Endothelial cell of umbilical vein (primary cell): ENCODE data around the gene VCL. TPM values are rescaled to one million over a fixed set of nuclear protein-coding genes. Genes with fewer than 3 reads are reported as not detected.

Source experiments
- BruUV-seq: library from RNA; stranded (reverse); fragments of 400-500 nt; replicated peaks from 2 replicates; lab custom pipeline; 2021; lab: Mats Ljungman, UMichigan
- CTCF ChIA-PET: fragments of 300-600, 350-600 bp; sonication (Branson Sonifier 250); formaldehyde crosslinking; loops from one replicate; lab custom pipeline; 2021; ENCODE audit warnings: antibody characterized with exemption, inconsistent platforms; lab: Charles Lee
- POLR2A ChIA-PET: fragments of 300-600, 350-600 bp; sonication (Branson Sonifier 250); formaldehyde crosslinking; loops from one replicate; lab custom pipeline; 2021; ENCODE audit warnings: antibody characterized with exemption, inconsistent platforms; lab: Charles Lee
- DNase-seq: peaks from one replicate; pipeline ENCODE4 v3.0.0-alpha.2; 2011; ENCODE audit warnings: low read depth, low spot score
- FAIRE-seq: peaks from 2 replicates; lab custom pipeline; 2011; peaks lifted over from hg19 to GRCh38; lab: Jason Lieb, UNC
- H2AFZ ChIP-seq: 2 replicates; pipeline ENCODE4 v1.6.0; 2012; ENCODE audit warnings: low read depth, low read length, control low read depth, inconsistent platforms
- H3K27ac ChIP-seq: 2 replicates; pipeline ENCODE4 v1.5.1; 2011; ENCODE audit warnings: low read depth, mild to moderate bottlenecking, control low read depth, low read length, moderate library complexity; ENCODE audit not compliant: insufficient read depth
- H3K27me3 ChIP-seq, 2 experiments: 2 replicates each; pipeline versions ENCODE4 v1.6.0 to v1.6.1; 2011; ENCODE audit warnings: low read length in 2 of 2, mixed read lengths in 1 of 2; ENCODE audit not compliant: control insufficient read depth in 2 of 2, insufficient read depth in 2 of 2
- H3K36me3 ChIP-seq, 2 experiments: 2 replicates in 1 of 2; 3 replicates in 1 of 2; pipeline ENCODE4 v1.5.1; 2011; ENCODE audit warnings: low read length in 2 of 2, mild to moderate bottlenecking in 1 of 2, moderate library complexity in 1 of 2; ENCODE audit not compliant: control insufficient read depth in 2 of 2, insufficient read depth in 2 of 2; ENCODE audit errors: extremely low read depth in 1 of 2
- H3K4me1 ChIP-seq: 3 replicates; pipeline ENCODE4 v1.5.1; 2011; ENCODE audit warnings: mild to moderate bottlenecking, low read length; ENCODE audit not compliant: control insufficient read depth, insufficient read depth; ENCODE audit errors: extremely low read depth
- H3K4me2 ChIP-seq: 2 replicates; pipeline ENCODE4 v1.6.1; 2011; ENCODE audit warnings: low read length, control low read depth, mixed read lengths; ENCODE audit not compliant: insufficient read depth
- H3K4me3 ChIP-seq, 3 experiments: fragments of 200-600 bp in 1 of 3; sonication (generic), shearing (Covaris generic) in 1 of 3; replicated peaks in 1 of 3; 2 replicates each; pipeline ENCODE4 v1.5.1; 2011 to 2016; ENCODE audit warnings: control low read depth in 3 of 3, low read length in 3 of 3, mild to moderate bottlenecking in 2 of 3, inconsistent platforms in 1 of 3, low read depth in 1 of 3, moderate library complexity in 1 of 3; ENCODE audit not compliant: insufficient read depth in 1 of 3
- H3K79me2 ChIP-seq: 2 replicates; pipeline ENCODE4 v1.6.0; 2012; ENCODE audit warnings: low read length, inconsistent platforms; ENCODE audit not compliant: control insufficient read depth, insufficient read depth
- H3K9ac ChIP-seq: replicated peaks from 2 replicates; pipeline ENCODE3; 2011; ENCODE audit warnings: low read length, control low read depth; ENCODE audit not compliant: insufficient read depth; ENCODE audit errors: extremely low read depth
- H3K9me1 ChIP-seq: replicated peaks from 3 replicates; pipeline ENCODE4 v1.6.0; 2011; ENCODE audit warnings: mild to moderate bottlenecking, low read length; ENCODE audit not compliant: control insufficient read depth, insufficient read depth; ENCODE audit errors: extremely low read depth
- H3K9me3 ChIP-seq: replicated peaks from 2 replicates; pipeline ENCODE4 v1.5.1; 2012; ENCODE audit warnings: low read length, inconsistent platforms; ENCODE audit not compliant: control insufficient read depth, insufficient read depth
- H4K20me1 ChIP-seq: replicated peaks from 2 replicates; pipeline ENCODE3; 2011; ENCODE audit warnings: mild to moderate bottlenecking, low read length; ENCODE audit not compliant: control insufficient read depth, insufficient read depth; ENCODE audit errors: extremely low read depth
- CTCF ChIP-seq, 2 donors: IDR thresholded peaks; 1 replicate in 1 of 2; 2 replicates in 1 of 2; pipeline ENCODE4 v1.5.1; 2011; ENCODE audit warnings: low read length in 2 of 2, mild to moderate bottlenecking in 2 of 2, moderate library complexity in 2 of 2, control low read depth in 1 of 2, inconsistent platforms in 1 of 2, low read depth in 1 of 2; ENCODE audit not compliant: insufficient read depth in 1 of 2; ENCODE audit errors: extremely low read depth in 1 of 2
- EZH2 ChIP-seq: IDR thresholded peaks from 2 replicates; pipeline ENCODE4 v1.6.1; 2012; ENCODE audit warnings: borderline replicate concordance, low read depth, mild to moderate bottlenecking, moderate library complexity, low read length, inconsistent platforms; ENCODE audit not compliant: severe bottlenecking
- FOS ChIP-seq: IDR thresholded peaks from 2 replicates; pipeline ENCODE4 v1.6.1; 2011; ENCODE audit warnings: mild to moderate bottlenecking, low read length, moderate library complexity, borderline replicate concordance; ENCODE audit not compliant: insufficient read depth
- GATA2 ChIP-seq: IDR thresholded peaks from 2 replicates; pipeline ENCODE4 v1.7.0; 2011; ENCODE audit warnings: low read depth, mild to moderate bottlenecking, moderate library complexity, mixed read lengths, low read length; ENCODE audit not compliant: insufficient read length, insufficient read depth
- JUN ChIP-seq: IDR thresholded peaks from 2 replicates; pipeline ENCODE4 v1.6.1; 2011; ENCODE audit warnings: borderline replicate concordance, low read depth; ENCODE audit not compliant: insufficient read length, insufficient read depth
- MAX ChIP-seq: IDR thresholded peaks from 2 replicates; pipeline ENCODE4 v1.6.1; 2011; ENCODE audit not compliant: insufficient read depth, insufficient read length
- MYC ChIP-seq: IDR thresholded peaks from one replicate; pipeline ENCODE4 v1.6.1; 2011; ENCODE audit warnings: mild to moderate bottlenecking, low read depth, low read length
- POLR2A ChIP-seq: IDR thresholded peaks from 2 replicates; pipeline ENCODE4 v1.6.1; 2012; ENCODE audit warnings: low read depth, mild to moderate bottlenecking, control low read depth, low read length
- POLR2AphosphoS5 ChIP-seq: IDR thresholded peaks from 2 replicates; pipeline ENCODE4 v1.6.1; 2012; ENCODE audit warnings: low read depth, mild to moderate bottlenecking, control low read depth, low read length, moderate library complexity; ENCODE audit not compliant: insufficient read depth
- dilution Hi-C: fragments of 300-500 bp; cut with MboI; formaldehyde crosslinking; loops from one replicate; pipeline ENCODE4 v1.15.0; 2019; ENCODE audit warnings: low sequenced_read_pairs; ENCODE audit not compliant: extremely low pct_ligation_motif_present
- intact Hi-C: fragments of 100-400 bp; cut with micrococcal nuclease; formaldehyde crosslinking; loops from one replicate; pipeline ENCODE4 v1.10.0; 2022
- polyA plus RNA-seq, 4 experiments: library from polyadenylated mRNA; depleted of rRNA in 3 of 4; stranded (reverse) in 3 of 4; unstranded in 1 of 4; fragments of >200 nt; gene quantifications; 2 replicates each; pipeline versions ENCODE4 v1.2.1 to v1.2.3, GENCODE V29; 2011 to 2012; ENCODE audit warnings: missing spikeins in 1 of 4
- total RNA-seq: library from RNA; stranded (reverse); gene quantifications from 2 replicates; pipeline ENCODE4 v1.2.3, GENCODE V29; 2021

The VCL gene
- total and polyA plus RNA-seq, 2 donors (not counting 3 experiments of a cell fraction or from before 2014, with no cell fraction given), result 95.4 to 231 TPM

- TF ChIP-seq MAX (no peak), EZH2 (no peak), GATA2 (no peak), POLR2AphosphoS5 (no peak), POLR2A (no peak), JUN (no peak), MYC (no peak), CTCF (IDR thresholded peaks at IDR 0.05; ENCODE audit: extremely low read depth in 1 of 2, insufficient read depth in 1 of 2, low read depth in 1 of 2, low read length in 2 of 2) (no peak), FOS (no peak)
- intact Hi-C loops, result no loop called here
- no peak overlapping the region for H3K4me2 ChIP-seq
- H3K27me3 ChIP-seq, result no peaks in the 10 kb centered on the region
- H3K4me1 ChIP-seq, result peaks cover 5% of the 10 kb centered on the region
- CTCF ChIA-PET, result interaction anchor here (0.8 to 7.5 kb wide), 4 partner anchors 13 to 910 kb away, joined by 3 to 97 read pairs (median 3); no protein-coding TSS in a partner anchor
- H2AFZ ChIP-seq, result no peak overlapping the region
- H4K20me1 ChIP-seq, result no peaks in the 10 kb centered on the region
- H3K9me3 ChIP-seq, result no peaks in the 10 kb centered on the region
- H3K36me3 ChIP-seq, result peaks cover 37 to 51% of the 10 kb centered on the region in 2 experiments
- H3K79me2 ChIP-seq, result no peaks in the 10 kb centered on the region
- POLR2A ChIA-PET, result no interaction called here
- H3K4me3 ChIP-seq, result no peak overlapping the region
- no peak overlapping the region for H3K27ac ChIP-seq
- no peak for FAIRE-seq
- dilution Hi-C loops, result no loop called here
- no peak overlapping the region for H3K9ac ChIP-seq
- no peak for DNase-seq
- BruUV-seq, result no TSS peak
- no peaks in the 10 kb centered on the region for H3K9me1 ChIP-seq
These were observed 123.5 kb downstream of the VCL start for GRCh38 chr10:74121368-74121767.
